ENCODE results near the gene TGM2.

Gene TGM2

DNA sequence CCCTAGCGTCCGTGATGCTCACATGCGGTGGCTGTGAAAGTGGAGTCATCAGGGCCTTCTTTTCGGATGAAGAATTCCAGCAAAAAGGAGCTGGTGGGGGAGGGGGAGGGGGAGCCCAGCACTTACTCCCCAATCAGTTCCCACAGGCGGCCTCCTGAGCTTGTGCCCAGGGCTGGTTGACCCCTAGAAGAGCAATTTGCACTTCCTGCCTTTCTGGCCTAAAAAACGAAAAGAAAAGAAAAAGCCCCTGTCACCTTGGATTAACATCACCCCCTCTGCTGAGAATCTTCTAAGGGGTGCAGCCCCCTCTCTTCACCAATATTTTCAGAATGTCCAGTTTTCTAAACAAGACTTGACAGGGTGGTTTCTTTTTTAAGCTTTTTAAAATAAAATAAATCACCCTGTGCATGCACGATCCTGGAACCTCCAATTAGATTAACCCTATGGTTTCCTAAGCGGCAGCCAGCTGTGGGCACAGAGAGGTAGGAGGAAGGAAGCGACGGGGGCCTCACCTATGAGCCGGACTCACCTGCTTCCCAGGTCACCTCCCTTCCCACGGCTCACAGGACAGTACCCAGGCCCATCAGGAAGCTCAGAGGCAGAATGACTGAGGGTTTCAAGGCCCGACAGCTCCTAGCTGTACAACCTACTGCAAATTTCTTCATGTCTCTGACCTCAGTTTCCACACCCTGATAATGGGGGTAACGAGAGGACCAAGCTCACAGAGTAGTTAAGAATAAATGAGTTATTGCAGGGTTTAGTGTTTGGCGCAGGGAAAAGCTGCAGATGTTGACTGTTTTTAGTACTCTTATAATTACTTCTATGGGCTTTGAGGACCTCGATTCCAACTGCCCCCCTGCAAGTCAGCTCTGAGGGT is 10.5 kb upstream of the TGM2 start:
- no peak for DNase-seq

DNA sequence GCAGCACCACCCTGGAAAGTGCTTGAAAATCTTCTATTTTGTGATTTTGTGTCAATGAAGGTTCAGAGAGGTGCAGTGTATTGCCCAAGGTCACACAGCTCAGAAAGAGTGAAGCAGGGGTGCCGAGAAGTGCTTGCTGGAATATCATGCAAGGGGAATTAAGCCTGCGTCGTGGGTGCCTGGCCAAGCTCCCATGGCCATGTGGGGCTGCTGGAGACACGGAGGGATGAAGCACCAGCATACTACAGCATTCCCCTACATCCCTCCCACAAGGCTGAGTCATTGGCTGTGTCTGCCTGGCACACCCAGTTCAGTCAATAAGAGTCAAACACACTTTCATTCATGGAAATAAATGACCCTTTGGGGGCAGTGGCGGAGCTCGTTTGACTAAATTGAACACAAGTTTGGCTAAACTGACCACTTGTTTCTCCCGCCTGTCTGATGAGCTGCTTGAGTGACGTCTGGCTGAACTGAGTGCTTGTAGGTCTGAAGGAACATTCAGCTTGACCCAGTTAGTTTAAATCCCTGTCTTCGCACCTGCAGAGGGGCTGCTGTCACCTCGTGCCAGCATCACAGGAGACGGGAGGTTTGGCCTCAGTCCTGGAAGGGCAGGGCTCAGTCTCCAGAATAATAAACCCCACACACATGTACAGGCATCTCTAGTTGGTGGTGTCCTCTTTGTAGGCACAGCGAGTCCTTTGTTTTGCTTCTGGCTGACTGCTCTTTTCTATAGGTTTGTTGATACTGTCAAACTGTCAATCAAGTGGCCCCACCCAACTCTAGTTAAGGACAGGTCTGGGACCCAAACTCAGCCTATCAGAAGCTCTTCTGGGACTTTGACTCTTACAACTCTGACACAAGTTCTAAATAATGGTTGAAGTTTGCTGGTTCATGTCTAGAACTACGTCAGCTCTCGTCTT is 8.4 kb upstream of the TGM2 start:
- DNase-seq: no peak

- DNase-seq: no peak
Observed at GRCh38 chr20:38172408-38172807, 7.3 kb upstream of the TGM2 start.

DNA sequence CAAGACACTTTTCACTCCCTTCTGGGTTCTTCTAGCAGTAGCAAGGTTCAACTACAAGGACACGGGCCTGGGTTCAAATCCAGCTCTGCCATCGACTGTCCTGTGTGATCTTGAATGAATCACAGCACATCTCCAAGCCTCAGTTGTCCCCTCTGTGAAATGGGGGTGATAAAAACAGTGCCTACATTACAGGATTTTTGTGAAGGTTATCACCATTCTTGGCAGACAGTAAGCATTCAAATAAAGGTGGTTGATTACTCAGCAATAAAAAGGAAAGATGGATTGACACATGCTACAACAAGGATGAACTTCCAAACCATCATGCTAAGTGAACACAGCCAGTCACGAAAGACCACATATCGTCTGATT is 6.6 kb upstream of the TGM2 start:
- no peak for DNase-seq

- no peak for DNase-seq
Observed at GRCh38 chr20:38170826-38171674, 6.0 kb upstream of the TGM2 start.

DNA sequence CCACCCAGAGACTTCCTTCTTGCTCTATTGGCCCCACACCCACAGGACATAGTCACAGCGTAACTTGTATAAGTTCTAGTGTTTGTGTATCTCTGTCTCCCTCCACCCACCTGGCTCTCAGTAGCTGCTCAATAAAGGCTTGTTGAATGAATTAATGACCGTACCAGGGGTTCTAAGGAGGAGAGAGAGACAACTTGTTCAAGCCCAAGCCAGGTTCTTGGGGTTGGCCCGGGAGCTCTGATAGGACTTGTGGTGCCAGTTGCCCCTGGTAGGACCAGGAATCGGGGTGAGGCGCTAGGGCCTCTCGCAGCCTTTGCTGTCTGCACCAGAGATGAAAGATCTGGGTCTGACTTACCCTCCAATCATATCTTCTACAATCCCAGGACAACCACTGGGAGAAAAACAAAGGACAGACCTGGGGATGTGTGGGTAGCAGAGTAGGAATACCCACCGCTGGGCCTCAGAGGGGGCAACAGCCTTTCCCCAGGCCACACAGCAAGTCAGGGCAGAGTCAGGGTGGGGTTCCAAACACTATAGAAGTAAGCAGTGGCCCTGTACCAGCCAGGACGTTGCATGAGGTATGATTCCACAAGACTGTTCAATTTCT is 5.3 kb upstream of the TGM2 start:
- no peak for DNase-seq

DNA sequence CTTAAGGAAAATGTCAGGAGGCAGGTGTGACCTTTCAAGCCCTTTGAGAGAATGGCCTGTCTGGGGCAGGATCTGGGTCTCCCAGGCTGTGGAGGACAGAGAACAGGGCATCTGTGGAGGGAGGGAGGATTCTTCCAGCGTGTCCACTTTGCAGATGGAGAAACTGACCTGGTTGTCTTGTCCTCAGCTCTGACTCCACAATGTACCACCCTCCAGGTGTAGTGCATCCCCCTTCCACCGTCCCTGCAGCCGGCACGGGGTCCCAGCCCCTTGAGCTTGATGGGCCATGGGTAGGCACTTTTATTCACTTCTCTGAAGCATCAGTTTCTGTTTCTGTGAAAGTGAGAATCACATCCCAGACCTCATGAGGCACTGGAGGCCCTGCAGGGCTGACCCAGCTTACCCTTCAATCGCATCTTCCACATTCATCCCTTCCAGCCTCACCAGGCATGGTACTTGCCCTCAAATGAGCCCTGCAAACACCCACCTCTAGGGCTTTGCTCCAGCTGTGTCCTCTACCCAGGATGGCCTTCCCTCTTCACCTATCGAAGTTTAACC is 4.6 kb upstream of the TGM2 start:
- no peak for DNase-seq

- DNase-seq: no peak
Observed at GRCh38 chr20:38168791-38169589, 3.9 kb upstream of the TGM2 start.

DNA sequence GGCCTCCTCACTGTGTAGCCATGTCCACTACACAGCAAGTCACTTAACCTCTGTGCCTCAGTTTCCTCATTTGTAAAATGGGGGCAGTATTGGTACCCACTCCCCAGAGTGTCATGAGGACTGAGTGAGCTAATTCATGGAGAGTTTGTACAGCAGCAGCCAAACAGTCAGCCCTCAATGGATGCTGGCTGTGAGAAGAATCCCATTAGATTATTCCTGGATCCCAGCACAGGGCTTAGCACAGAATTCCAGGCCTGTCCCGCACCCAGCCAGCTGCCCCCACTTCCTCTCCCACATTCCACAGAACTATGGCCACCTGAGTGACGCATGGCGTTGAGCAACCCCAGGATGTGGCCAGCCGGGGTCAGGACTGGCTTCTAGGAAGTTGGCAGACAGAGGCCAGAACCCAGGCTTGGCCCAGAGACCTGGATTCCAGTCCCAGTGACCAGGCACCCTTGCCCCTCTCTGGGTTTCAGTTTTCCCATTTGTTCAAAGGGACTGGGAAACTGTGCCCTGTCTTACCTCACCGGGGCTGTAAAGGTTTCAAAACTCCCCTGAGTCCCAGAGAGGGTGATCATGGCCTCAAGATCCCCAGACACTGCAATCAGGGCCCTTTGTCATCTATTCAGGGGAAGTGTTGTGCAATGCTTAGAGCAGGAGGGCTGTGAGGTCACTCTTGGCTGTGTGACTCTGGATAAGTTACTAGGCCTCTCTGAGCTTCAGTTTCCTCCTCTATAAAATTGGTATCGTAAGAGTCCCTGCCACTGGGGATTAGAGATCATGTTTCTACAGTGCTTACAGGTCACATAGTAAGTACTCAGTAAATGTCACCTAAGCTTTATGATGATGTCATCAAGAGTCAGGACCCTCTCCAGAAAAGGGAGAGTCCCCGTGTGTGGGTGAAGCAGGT is 3.0 kb upstream of the TGM2 start:
- DNase-seq: no peak

DNA sequence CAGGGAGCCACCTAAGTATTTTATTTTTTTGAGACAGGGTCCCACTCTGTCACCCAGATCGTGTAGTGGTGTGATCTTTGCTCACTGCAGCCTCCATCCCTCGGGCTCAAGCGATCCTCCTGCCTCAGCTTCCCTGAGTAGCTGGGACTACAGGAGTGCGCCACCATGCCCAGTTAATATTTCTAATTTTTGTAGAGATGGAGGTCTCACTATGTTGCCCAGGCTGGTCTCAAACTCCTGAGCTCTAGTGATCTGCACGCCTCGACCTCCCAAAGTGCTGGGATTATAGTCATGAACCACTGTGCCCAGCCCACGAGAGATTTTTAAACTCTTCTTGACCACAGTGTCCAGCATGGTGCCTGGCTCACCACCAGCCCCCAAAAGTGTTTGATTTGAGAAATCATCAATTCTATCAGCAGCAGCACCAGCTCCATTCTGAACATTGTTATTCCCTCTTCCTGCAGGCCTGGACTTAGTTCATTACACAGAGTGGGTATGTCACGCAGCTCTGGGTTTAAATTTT is 2.3 kb upstream of the TGM2 start:
- no peak for DNase-seq

DNA sequence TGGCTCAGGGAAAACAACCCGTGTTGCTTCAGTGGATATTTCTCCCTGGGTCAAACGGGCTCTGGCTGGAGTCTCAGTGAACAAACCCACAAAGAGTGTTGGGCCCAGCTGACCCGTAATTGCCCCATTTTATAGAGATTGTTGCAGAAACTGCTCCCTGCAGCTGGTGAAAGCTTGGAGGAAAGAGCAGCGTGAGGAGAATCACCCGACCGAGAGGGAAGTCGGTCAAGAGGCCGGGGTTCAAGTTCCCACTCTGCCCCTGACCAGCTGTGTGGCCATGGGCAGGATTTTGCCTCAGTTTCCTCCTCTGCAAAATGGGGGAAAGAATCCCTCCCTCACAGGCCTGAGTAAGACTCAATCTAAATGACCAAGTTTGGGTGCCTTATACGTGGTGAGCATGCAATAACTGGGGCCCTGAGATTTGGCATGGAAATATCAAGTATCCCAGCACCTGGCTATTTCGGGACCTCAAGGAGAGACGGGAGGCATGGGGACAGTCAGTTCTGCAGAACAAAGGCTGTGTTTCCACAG is 1.7 kb upstream of the TGM2 start:
- no peak for DNase-seq

GRCh38 chr20:38165966-38166702 is 1.1 kb upstream of the TGM2 start:
- no peak for DNase-seq

- no peak for DNase-seq
Observed at GRCh38 chr20:38164624-38165088, 414 bp downstream of the TGM2 start.

- no peak for DNase-seq
Observed at GRCh38 chr20:38164069-38164468, 1.0 kb downstream of the TGM2 start.

- DNase-seq: no peak
Observed at GRCh38 chr20:38162878-38163875, 1.9 kb downstream of the TGM2 start.

DNA sequence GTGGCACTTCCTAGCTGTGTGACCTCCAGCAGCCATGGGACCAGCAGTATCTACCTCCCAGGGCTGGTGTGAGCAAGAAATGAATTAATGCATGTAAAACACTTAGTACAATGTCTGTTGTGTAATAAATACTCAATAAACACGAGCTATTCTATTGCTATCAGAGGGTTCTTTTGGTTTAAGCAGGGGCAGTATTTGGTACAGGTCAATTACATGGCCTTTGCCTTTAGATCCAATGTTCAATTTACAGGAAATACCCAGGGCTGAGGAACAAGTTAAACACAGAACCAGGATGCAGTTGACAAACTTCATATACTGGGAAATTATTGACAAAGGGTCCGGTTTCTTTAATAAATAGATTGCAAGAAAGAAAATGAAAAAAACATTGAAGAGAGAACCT is 2.9 kb downstream of the TGM2 start:
- DNase-seq: no peak

GRCh38 chr20:38161412-38161774 is 3.7 kb downstream of the TGM2 start:
- DNase-seq: no peak
